Fibroblast of the aortic adventitia (primary cell): Measurements from ENCODE around the gene SEPTIN5. TPM values are rescaled to one million over a fixed set of nuclear protein-coding genes. Genes with fewer than 3 reads are reported as not detected.

Experiments
- DNase-seq: peaks from one replicate; pipeline ENCODE4 v3.0.0-alpha.2; 2010; ENCODE audit warnings: low read depth
- H3K4me3 ChIP-seq: 2 replicates; pipeline ENCODE4 v1.5.1; 2011; ENCODE audit warnings: low read depth, mild to moderate bottlenecking, control low read depth, low read length, moderate library complexity
- total RNA-seq: library from RNA; depleted of rRNA; stranded (reverse); fragments of >200 nt; gene quantifications from 2 replicates; pipeline ENCODE4 v1.2.3, GENCODE V29; 2012; ENCODE audit warnings: low replicate concordance
- TF ChIP-seq, protein P1 (sequence below): IDR thresholded peaks from 2 replicates; pipeline ENCODE4 v1.5.1; 2011; ENCODE audit warnings: mild to moderate bottlenecking, low read length, control low read depth, inconsistent platforms; ENCODE audit not compliant: insufficient read depth

SEPTIN5 gene
- total RNA-seq, 1 donor = 18.4 TPM

DNA sequence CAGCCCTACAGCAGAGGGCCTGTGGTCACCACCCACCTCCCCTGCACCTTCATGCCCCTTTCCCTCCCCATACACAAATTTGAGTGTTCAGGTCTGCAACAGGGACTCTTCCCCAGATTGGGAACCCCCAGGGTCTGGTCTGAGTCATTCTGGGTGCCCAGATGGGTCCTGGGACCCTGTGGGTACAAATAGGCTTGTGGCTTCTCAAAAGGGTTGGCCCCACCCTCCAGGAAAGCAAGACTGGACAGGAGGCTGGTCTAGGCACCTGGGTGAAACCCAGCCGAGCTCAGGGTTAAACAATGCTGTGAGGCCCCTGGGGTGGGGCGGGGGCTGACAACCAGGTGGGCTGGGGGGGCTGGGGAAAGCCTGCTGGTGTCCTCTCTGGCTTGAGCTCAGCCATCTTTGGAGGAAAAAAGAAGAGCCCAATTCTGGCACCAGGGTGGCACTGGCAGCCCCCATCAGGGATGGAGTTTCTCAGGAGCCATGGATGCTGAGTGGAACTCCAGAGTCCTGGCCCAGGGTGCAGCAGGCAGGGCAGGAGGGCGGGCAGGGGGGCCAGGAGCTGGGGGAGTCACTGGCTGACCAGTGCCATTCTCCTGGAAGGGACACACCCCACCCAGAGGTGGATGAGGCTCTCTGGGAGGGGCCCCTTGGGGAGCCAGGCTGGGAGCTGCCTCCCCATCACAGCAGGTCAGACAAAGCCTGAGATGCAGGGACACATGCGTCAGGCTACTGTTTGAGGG is 1.1 kb downstream of the SEPTIN5 start:
- TF ChIP-seq, protein P1, sequence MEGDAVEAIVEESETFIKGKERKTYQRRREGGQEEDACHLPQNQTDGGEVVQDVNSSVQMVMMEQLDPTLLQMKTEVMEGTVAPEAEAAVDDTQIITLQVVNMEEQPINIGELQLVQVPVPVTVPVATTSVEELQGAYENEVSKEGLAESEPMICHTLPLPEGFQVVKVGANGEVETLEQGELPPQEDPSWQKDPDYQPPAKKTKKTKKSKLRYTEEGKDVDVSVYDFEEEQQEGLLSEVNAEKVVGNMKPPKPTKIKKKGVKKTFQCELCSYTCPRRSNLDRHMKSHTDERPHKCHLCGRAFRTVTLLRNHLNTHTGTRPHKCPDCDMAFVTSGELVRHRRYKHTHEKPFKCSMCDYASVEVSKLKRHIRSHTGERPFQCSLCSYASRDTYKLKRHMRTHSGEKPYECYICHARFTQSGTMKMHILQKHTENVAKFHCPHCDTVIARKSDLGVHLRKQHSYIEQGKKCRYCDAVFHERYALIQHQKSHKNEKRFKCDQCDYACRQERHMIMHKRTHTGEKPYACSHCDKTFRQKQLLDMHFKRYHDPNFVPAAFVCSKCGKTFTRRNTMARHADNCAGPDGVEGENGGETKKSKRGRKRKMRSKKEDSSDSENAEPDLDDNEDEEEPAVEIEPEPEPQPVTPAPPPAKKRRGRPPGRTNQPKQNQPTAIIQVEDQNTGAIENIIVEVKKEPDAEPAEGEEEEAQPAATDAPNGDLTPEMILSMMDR = no peak
- H3K4me3 ChIP-seq = peak overlapping the region; percentile 66
- no peak for DNase-seq

DNA sequence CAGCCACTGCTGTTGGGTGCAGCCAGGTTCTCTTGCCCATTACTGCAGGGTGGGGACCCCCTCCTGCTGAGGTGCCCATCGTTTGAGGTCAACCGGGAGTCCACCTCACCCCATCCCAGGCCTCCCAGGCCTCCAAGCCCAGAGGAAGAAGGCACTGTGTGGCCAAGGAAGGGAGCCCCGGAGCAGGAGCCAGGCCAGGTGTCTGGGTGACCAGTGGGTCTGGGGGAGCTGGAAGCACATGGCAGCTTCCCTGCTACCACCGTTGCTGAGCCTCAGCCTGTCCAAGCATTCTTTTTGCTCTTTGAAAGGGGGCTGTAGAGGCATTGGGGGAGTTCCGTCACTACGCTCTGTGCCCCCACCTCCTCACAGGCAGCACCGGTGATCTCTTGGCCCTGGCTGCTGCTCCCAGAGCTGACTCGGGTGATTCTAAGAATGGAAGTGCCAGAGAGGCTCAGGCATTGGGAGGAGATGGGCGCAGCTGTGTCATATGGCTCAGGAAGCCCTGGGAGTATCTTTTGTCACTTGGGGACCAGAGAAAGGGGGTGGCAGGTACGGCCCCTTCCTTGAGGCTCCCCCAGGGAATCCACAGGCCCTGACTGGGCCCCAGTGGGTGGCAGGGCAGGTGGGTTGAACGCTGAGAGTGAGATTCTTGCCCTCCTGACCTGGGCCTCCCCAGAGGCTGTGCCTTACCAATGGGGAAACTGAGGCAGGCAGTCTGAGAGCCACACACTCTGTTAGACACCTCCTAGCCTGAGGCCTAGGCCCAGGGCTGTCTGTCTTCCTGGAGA is 1.9 kb downstream of the SEPTIN5 start:
- no peak for DNase-seq
- H3K4me3 ChIP-seq = no peak overlapping the region
- TF ChIP-seq, protein P1 = no peak

DNA sequence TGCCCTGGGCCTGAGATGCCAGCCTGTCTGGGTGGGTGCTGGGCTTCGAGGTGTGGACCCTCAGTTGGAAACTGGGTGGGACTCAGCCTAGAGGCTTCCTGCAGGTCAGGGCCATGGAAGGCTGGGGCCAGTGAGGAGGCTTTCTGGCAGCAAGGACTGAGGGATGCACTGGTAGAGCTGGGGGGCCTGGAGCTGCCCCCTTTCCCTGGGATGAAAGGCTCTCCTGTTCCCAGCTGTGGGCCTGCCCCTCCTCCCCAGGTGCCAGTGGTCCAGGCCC is 2.5 kb downstream of the SEPTIN5 start:
- TF ChIP-seq, protein P1 = no peak
- no peak overlapping the region for H3K4me3 ChIP-seq
- DNase-seq = no peak

- no peak for DNase-seq
- no peak overlapping the region for H3K4me3 ChIP-seq
- TF ChIP-seq, protein P1 = no peak
Measured at GRCh38 chr22:19717181-19717580, 2.9 kb downstream of the SEPTIN5 start.

GRCh38 chr22:19717691-19718455 is 3.6 kb downstream of the SEPTIN5 start:
- DNase-seq = peak; percentile 61
- peak overlapping the region; percentile 68 for H3K4me3 ChIP-seq
- TF ChIP-seq, protein P1 = peak; percentile 74

DNA sequence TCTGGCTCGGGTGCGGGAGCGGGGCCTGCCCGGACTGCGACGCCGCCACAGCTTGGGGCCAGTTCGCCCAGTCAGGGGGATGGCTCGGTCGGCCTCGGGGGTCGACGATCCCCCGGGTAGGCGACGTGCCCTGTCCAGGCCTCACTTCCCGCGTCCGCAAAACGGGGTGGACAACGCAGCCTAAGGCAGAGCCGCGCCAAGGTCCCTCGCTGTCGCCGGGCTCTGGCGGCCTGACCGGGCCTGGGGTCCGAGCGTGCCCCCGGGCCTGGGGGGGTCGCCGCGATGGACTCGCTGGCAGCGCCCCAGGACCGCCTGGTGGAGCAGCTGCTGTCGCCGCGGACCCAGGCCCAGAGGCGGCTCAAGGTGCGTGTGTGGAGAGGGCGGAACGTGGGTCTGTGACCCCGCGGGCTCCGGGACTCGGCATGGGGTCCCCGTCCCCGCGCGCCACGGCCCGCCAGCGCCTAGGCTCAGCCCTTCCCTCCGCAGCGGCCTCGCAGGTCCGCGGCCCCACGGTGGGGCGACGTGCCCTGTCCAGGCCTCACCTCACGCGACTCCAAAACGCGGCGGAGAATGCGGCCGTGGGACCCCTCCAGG is 4.2 kb downstream of the SEPTIN5 start:
- H3K4me3 ChIP-seq = peak overlapping the region; percentile 68
- DNase-seq = no peak
- TF ChIP-seq, protein P1 = no peak
